WTC11 (cell line): ENCODE results near the gene ZXDC. TPM values are rescaled to one million over a fixed set of nuclear protein-coding genes. Genes with fewer than 3 reads are reported as not detected.

Source experiments
- ATAC-seq: fragments of 200-7000 bp; cut with Tn5 transposase; 2 replicates; pipeline ENCODE4 v1.10.0; 2021; ENCODE audit warnings: mild to moderate bottlenecking, moderate library complexity
- CTCF ChIA-PET: fragments of 300-600 bp; sonication (Branson Sonifier 250); formaldehyde crosslinking; loops from one replicate; lab custom pipeline; 2021; ENCODE audit warnings: antibody characterized with exemption; lab: Charles Lee
- POLR2A ChIA-PET: fragments of 350-600 bp; sonication (Branson Sonifier 250); formaldehyde crosslinking; loops from one replicate; lab custom pipeline; 2021; ENCODE audit warnings: antibody characterized with exemption; lab: Charles Lee
- DNase-seq: peaks from one replicate; pipeline ENCODE4 v3.0.0; 2021; ENCODE audit warnings: low spot score
- H3K27ac Mint-ChIP-seq: 2 replicates; pipeline ENCODE4 v1.8.0; 2021; ENCODE audit warnings: mixed read lengths
- H3K27me3 Mint-ChIP-seq: 2 replicates; pipeline ENCODE4 v1.8.0; 2021; ENCODE audit warnings: low read depth, mild to moderate bottlenecking, moderate library complexity, mixed read lengths
- H3K36me3 Mint-ChIP-seq: 2 replicates; pipeline ENCODE4 v1.8.0; 2021; ENCODE audit warnings: mixed read lengths
- H3K4me1 Mint-ChIP-seq: 2 replicates; pipeline ENCODE4 v1.8.0; 2022; ENCODE audit warnings: mixed read lengths
- H3K4me3 Mint-ChIP-seq: 2 replicates; pipeline ENCODE4 v1.8.0; 2021; ENCODE audit warnings: mild to moderate bottlenecking, moderate library complexity, mixed read lengths
- H3K9me3 Mint-ChIP-seq: 2 replicates; pipeline ENCODE4 v1.8.0; 2021; ENCODE audit warnings: mixed read lengths
- CREM ChIP-seq: sonication (generic); formaldehyde crosslinking; IDR thresholded peaks from 2 replicates; pipeline ENCODE4 v1.8.1; 2022; ENCODE audit warnings: mild to moderate bottlenecking, missing genetic modification reagents, moderate library complexity
- ELF4 ChIP-seq: sonication (generic); formaldehyde crosslinking; IDR thresholded peaks from 2 replicates; pipeline ENCODE4 v1.8.1; 2022; ENCODE audit warnings: low read depth, mild to moderate bottlenecking, moderate library complexity, missing genetic modification reagents
- ESRRA ChIP-seq: sonication (generic); formaldehyde crosslinking; IDR thresholded peaks from 2 replicates; pipeline ENCODE4 v1.8.1; 2022; ENCODE audit warnings: mild to moderate bottlenecking, missing genetic modification reagents, borderline replicate concordance
- GTF2I ChIP-seq: fragments of 250-450 bp; sonication (Bioruptor Pico); conservative IDR thresholded peaks from 2 replicates; pipeline ENCODE4 v1.4.0; 2021; ENCODE audit warnings: mild to moderate bottlenecking
- JUN ChIP-seq: sonication (generic); formaldehyde crosslinking; IDR thresholded peaks from 2 replicates; pipeline ENCODE4 v1.8.0; 2023; ENCODE audit warnings: mild to moderate bottlenecking, missing genetic modification reagents
- NFE2L1 ChIP-seq: sonication (generic); formaldehyde crosslinking; IDR thresholded peaks from 2 replicates; pipeline ENCODE4 v1.8.1; 2023; ENCODE audit warnings: missing genetic modification reagents
- NR2C2 ChIP-seq: sonication (generic); formaldehyde crosslinking; IDR thresholded peaks from 2 replicates; pipeline ENCODE4 v1.8.0; 2022; ENCODE audit warnings: mild to moderate bottlenecking, missing genetic modification reagents
- NR3C1 ChIP-seq: sonication (generic); formaldehyde crosslinking; conservative IDR thresholded peaks from 2 replicates; pipeline ENCODE4 v1.8.1; 2023; ENCODE audit warnings: low read depth, mild to moderate bottlenecking, missing genetic modification reagents
- RELA ChIP-seq: sonication (generic); formaldehyde crosslinking; IDR thresholded peaks from 2 replicates; pipeline ENCODE4 v1.8.1; 2022; ENCODE audit warnings: missing genetic modification reagents, mild to moderate bottlenecking, borderline replicate concordance
- RORB ChIP-seq: fragments of 250-450 bp; sonication (Bioruptor Pico); IDR thresholded peaks from 2 replicates; pipeline ENCODE4 v1.9.0; 2021; ENCODE audit warnings: mild to moderate bottlenecking
- ZNF121 ChIP-seq: sonication (generic); formaldehyde crosslinking; IDR thresholded peaks from 2 replicates; pipeline ENCODE4 v1.8.0; 2023; ENCODE audit warnings: missing genetic modification reagents
- ZNF219 ChIP-seq: sonication (generic); formaldehyde crosslinking; IDR thresholded peaks from 2 replicates; pipeline ENCODE4 v1.8.0; 2023; ENCODE audit warnings: missing genetic modification reagents, mild to moderate bottlenecking, borderline replicate concordance
- ZNF423 ChIP-seq: fragments of 250-450 bp; sonication (Bioruptor Pico); IDR thresholded peaks from 2 replicates; pipeline ENCODE4 v2.1.2; 2022; ENCODE audit warnings: mild to moderate bottlenecking, moderate library complexity
- total RNA-seq: library from RNA; stranded (reverse); gene quantifications from 3 replicates; pipeline ENCODE4 v1.2.3, GENCODE V29; 2021
- TF ChIP-seq, protein P1 (sequence below): sonication (generic); formaldehyde crosslinking; conservative IDR thresholded peaks from 2 replicates; pipeline ENCODE4 v1.8.1; 2023; ENCODE audit warnings: mild to moderate bottlenecking, low read depth, missing genetic modification reagents, moderate library complexity
- TF ChIP-seq, protein P2 (sequence below): sonication (generic); formaldehyde crosslinking; IDR thresholded peaks from 2 replicates; pipeline ENCODE4 v1.8.1; 2022; ENCODE audit warnings: mild to moderate bottlenecking, missing genetic modification reagents, moderate library complexity, borderline replicate concordance
- TF ChIP-seq, protein P3 (sequence below): sonication (generic); formaldehyde crosslinking; IDR thresholded peaks from 2 replicates; pipeline ENCODE4 v1.8.0; 2023; ENCODE audit warnings: mild to moderate bottlenecking, missing genetic modification reagents
- TF ChIP-seq, protein P4 (sequence below): fragments of 200-600 bp; IDR thresholded peaks from 2 replicates; pipeline ENCODE4 v1.8.0; 2022; ENCODE audit warnings: antibody characterized with exemption
- TF ChIP-seq, protein P5 (sequence below): sonication (generic); formaldehyde crosslinking; IDR thresholded peaks from 2 replicates; pipeline ENCODE4 v1.8.0; 2022; ENCODE audit warnings: missing genetic modification reagents

The ZXDC gene
- total RNA-seq, 1 experiment from 2014 or later = 34.7 TPM

DNA sequence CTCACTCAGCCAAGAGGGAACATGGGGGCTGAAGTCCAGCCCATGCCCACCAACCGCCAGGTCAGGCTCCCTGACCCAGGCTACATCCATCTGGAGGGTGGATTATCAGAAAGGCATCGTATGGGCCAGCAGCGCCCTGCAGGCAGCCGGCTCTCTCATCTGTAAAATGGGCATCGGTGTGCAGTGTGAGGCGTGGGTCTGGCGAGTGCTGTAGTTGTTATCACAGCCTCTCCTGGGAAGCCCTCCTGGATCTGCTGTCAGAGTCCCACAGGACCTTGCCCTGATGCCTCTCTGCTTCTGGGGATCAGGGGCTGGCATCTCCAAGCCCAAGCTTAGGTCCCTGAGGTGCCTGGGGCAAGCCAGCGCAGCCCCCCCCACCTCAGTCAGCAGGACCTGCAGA is 53.6 kb downstream of the ZXDC start (continued):
- no peak for TF ChIP-seq RELA (CRISPR knock-in tag)

DNA sequence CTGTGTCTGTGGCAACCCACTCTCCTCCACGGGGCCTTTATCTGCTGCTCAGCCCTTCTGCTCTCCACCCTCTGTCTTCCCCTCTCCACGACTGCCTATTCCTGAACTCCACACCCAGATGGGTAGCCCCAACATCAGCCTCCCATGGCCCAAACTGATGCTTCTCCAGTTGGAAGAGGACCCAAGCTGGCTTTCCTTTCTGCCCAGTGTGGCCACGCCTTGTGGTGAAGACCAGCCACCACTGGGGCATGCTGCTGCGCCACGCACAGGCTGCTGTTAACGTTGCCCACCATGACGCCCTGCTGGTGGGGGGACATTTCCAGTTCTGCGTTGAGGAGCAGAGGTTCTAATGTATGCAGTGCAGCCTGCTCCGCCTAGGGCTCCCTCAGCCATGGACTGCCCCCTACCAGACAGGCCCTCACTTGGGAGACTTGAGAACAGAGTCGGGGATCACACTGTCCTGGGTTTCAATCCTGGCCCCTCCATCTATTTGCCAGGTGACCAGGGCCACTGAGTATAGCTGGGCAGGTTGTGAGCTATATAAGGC is 54.0 kb downstream of the ZXDC start:
- Mint-ChIP-seq H3K27ac (no peak overlapping the region), H3K36me3 (peaks cover 12% of the 10 kb centered on the region), H3K27me3 (peaks cover 4% of the 10 kb centered on the region), H3K4me1 (peaks cover 23% of the 10 kb centered on the region), H3K4me3 (no peak overlapping the region), H3K9me3 (peaks cover 16% of the 10 kb centered on the region)
- ChIA-PET POLR2A (no interaction called here), CTCF (no interaction called here)
- ATAC-seq = no peak
- no peak for TF ChIP-seq JUN (CRISPR knock-in tag)
- no peak for TF ChIP-seq NFE2L1
- TF ChIP-seq ZNF423 = no peak
- no peak for TF ChIP-seq CREM (CRISPR knock-in tag)
- TF ChIP-seq, protein P1, sequence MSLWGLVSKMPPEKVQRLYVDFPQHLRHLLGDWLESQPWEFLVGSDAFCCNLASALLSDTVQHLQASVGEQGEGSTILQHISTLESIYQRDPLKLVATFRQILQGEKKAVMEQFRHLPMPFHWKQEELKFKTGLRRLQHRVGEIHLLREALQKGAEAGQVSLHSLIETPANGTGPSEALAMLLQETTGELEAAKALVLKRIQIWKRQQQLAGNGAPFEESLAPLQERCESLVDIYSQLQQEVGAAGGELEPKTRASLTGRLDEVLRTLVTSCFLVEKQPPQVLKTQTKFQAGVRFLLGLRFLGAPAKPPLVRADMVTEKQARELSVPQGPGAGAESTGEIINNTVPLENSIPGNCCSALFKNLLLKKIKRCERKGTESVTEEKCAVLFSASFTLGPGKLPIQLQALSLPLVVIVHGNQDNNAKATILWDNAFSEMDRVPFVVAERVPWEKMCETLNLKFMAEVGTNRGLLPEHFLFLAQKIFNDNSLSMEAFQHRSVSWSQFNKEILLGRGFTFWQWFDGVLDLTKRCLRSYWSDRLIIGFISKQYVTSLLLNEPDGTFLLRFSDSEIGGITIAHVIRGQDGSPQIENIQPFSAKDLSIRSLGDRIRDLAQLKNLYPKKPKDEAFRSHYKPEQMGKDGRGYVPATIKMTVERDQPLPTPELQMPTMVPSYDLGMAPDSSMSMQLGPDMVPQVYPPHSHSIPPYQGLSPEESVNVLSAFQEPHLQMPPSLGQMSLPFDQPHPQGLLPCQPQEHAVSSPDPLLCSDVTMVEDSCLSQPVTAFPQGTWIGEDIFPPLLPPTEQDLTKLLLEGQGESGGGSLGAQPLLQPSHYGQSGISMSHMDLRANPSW (CRISPR knock-in tag) = no peak
- no peak for TF ChIP-seq ESRRA (CRISPR knock-in tag)
- no peak for TF ChIP-seq ZNF219 (CRISPR knock-in tag)
- TF ChIP-seq, protein P2, sequence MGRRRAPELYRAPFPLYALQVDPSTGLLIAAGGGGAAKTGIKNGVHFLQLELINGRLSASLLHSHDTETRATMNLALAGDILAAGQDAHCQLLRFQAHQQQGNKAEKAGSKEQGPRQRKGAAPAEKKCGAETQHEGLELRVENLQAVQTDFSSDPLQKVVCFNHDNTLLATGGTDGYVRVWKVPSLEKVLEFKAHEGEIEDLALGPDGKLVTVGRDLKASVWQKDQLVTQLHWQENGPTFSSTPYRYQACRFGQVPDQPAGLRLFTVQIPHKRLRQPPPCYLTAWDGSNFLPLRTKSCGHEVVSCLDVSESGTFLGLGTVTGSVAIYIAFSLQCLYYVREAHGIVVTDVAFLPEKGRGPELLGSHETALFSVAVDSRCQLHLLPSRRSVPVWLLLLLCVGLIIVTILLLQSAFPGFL (CRISPR knock-in tag) = no peak
- no peak for TF ChIP-seq NR2C2 (CRISPR knock-in tag)
- TF ChIP-seq, protein P3, sequence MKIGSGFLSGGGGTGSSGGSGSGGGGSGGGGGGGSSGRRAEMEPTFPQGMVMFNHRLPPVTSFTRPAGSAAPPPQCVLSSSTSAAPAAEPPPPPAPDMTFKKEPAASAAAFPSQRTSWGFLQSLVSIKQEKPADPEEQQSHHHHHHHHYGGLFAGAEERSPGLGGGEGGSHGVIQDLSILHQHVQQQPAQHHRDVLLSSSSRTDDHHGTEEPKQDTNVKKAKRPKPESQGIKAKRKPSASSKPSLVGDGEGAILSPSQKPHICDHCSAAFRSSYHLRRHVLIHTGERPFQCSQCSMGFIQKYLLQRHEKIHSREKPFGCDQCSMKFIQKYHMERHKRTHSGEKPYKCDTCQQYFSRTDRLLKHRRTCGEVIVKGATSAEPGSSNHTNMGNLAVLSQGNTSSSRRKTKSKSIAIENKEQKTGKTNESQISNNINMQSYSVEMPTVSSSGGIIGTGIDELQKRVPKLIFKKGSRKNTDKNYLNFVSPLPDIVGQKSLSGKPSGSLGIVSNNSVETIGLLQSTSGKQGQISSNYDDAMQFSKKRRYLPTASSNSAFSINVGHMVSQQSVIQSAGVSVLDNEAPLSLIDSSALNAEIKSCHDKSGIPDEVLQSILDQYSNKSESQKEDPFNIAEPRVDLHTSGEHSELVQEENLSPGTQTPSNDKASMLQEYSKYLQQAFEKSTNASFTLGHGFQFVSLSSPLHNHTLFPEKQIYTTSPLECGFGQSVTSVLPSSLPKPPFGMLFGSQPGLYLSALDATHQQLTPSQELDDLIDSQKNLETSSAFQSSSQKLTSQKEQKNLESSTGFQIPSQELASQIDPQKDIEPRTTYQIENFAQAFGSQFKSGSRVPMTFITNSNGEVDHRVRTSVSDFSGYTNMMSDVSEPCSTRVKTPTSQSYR (CRISPR knock-in tag) = no peak
- TF ChIP-seq RORB = no peak
- no peak for TF ChIP-seq ELF4 (CRISPR knock-in tag)
- DNase-seq = no peak

DNA sequence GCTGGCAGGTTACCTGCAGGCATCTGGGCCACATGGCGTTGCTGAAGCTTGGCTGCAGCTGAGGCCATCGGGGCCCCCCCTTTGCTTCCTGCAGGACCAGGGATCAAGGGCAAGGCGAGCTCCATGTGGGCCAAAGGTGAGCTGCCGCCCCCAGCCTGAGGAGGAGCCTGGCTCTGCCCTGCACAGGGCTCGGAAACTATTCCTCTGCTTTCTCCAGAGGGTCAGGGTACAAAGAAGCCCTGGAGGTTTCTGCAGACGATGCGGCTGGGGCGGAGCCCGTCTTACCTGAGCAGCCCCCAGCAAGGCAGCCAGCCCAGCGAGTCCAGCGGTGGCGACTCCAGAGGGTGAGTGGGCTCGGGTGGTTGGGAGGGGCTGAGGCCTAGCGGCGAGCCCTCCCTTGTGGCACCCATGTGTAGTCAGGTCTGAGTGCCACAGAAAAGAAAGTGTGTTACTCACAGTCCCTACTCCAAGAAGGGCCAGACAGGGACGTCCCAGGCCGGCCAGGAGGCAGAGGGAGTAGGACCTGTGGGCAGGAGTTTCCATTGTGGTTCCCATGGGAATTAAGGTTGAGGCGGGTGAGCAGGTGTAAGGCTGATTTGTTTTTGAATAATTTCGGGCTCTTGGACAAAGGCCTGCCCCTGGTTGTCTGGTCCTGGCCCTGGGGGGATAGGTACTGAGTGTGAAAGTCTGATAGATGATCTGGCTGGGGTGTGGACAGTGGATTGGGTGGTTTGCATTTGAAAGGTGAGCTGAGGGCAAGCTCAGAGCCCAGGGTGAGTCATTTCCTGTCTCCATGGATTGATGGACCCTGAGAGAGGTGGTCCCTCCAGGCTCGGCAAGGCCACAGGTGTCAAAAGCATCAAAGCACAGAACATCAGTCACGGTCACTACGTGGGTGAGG is 55.6 kb downstream of the ZXDC start:
- H3K36me3 Mint-ChIP-seq = peaks cover 3% of the 10 kb centered on the region; the same call in 1 of the 2 replicates
- H3K27ac Mint-ChIP-seq = peak overlapping the region; percentile 75; the same call in 1 of the 2 replicates
- H3K27me3 Mint-ChIP-seq = no peaks in the 10 kb centered on the region
- no peak overlapping the region for H3K4me3 Mint-ChIP-seq
- DNase-seq = no peak
- ATAC-seq = peak; percentile 80
- ChIA-PET POLR2A (no interaction called here), CTCF (interaction anchor here (1.2 kb wide), 1 partner anchor 14 kb away, joined by 3 read pairs; no protein-coding TSS in a partner anchor)
- peaks cover 23% of the 10 kb centered on the region for H3K4me1 Mint-ChIP-seq
- peaks cover 5% of the 10 kb centered on the region for H3K9me3 Mint-ChIP-seq
- TF ChIP-seq, protein P4, sequence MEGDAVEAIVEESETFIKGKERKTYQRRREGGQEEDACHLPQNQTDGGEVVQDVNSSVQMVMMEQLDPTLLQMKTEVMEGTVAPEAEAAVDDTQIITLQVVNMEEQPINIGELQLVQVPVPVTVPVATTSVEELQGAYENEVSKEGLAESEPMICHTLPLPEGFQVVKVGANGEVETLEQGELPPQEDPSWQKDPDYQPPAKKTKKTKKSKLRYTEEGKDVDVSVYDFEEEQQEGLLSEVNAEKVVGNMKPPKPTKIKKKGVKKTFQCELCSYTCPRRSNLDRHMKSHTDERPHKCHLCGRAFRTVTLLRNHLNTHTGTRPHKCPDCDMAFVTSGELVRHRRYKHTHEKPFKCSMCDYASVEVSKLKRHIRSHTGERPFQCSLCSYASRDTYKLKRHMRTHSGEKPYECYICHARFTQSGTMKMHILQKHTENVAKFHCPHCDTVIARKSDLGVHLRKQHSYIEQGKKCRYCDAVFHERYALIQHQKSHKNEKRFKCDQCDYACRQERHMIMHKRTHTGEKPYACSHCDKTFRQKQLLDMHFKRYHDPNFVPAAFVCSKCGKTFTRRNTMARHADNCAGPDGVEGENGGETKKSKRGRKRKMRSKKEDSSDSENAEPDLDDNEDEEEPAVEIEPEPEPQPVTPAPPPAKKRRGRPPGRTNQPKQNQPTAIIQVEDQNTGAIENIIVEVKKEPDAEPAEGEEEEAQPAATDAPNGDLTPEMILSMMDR = no peak
- TF ChIP-seq, protein P5, sequence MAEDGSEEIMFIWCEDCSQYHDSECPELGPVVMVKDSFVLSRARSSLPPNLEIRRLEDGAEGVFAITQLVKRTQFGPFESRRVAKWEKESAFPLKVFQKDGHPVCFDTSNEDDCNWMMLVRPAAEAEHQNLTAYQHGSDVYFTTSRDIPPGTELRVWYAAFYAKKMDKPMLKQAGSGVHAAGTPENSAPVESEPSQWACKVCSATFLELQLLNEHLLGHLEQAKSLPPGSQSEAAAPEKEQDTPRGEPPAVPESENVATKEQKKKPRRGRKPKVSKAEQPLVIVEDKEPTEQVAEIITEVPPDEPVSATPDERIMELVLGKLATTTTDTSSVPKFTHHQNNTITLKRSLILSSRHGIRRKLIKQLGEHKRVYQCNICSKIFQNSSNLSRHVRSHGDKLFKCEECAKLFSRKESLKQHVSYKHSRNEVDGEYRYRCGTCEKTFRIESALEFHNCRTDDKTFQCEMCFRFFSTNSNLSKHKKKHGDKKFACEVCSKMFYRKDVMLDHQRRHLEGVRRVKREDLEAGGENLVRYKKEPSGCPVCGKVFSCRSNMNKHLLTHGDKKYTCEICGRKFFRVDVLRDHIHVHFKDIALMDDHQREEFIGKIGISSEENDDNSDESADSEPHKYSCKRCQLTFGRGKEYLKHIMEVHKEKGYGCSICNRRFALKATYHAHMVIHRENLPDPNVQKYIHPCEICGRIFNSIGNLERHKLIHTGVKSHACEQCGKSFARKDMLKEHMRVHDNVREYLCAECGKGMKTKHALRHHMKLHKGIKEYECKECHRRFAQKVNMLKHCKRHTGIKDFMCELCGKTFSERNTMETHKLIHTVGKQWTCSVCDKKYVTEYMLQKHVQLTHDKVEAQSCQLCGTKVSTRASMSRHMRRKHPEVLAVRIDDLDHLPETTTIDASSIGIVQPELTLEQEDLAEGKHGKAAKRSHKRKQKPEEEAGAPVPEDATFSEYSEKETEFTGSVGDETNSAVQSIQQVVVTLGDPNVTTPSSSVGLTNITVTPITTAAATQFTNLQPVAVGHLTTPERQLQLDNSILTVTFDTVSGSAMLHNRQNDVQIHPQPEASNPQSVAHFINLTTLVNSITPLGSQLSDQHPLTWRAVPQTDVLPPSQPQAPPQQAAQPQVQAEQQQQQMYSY (CRISPR knock-in tag) = peak; percentile 21; the same call in 1 of the 2 replicates
- TF ChIP-seq GTF2I (CRISPR knock-in tag) = no peak
- TF ChIP-seq ZNF121 (CRISPR knock-in tag) = 0 out of 2 replicates have a peak, but pooled peaks have one; percentile 21
- TF ChIP-seq RELA (CRISPR knock-in tag) = 0 out of 2 replicates have a peak, but pooled peaks have one; percentile 32
- no peak for TF ChIP-seq NR3C1 (CRISPR knock-in tag)
- TF ChIP-seq, all 79 proteins: peak for 3
